HG03280 (cell line): ENCODE data around the gene CDHR3.
"Not testable (repeated sequence)": the region's sequence is repeated elsewhere in the genome, so short reads cannot be mapped to it uniquely, and the experiment has no call there.

ENCODE experiments used
- ATAC-seq: cut with Tn5 transposase; IDR thresholded peaks from one replicate; pipeline ENCODE4 v1.9.1; 2021; ENCODE audit warnings: mild to moderate bottlenecking, moderate library complexity; ENCODE audit not compliant: unreplicated experiment

Gene CDHR3

GRCh38 chr7:105990727-105991453 is 27.8 kb downstream of the CDHR3 start:
- no peak for ATAC-seq

DNA sequence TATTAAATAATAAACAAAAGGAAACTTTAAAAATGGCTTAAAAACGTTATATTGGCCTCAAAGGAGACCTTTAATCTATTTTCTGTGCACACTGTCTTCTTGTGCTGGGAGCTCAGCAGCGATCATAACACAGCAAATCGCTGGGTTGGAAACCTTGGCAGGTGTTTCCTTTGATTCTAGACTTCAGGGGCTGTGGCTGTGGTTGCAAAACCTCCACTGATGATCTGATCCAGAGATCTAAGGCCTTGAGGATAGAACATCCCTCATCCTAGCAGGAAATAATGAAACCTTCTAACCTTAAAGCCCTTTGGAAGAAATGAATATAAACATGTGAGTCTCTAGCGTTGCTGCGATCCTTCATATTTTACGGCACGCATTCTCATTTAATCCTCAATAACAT is 29.8 kb downstream of the CDHR3 start:
- no peak for ATAC-seq

DNA sequence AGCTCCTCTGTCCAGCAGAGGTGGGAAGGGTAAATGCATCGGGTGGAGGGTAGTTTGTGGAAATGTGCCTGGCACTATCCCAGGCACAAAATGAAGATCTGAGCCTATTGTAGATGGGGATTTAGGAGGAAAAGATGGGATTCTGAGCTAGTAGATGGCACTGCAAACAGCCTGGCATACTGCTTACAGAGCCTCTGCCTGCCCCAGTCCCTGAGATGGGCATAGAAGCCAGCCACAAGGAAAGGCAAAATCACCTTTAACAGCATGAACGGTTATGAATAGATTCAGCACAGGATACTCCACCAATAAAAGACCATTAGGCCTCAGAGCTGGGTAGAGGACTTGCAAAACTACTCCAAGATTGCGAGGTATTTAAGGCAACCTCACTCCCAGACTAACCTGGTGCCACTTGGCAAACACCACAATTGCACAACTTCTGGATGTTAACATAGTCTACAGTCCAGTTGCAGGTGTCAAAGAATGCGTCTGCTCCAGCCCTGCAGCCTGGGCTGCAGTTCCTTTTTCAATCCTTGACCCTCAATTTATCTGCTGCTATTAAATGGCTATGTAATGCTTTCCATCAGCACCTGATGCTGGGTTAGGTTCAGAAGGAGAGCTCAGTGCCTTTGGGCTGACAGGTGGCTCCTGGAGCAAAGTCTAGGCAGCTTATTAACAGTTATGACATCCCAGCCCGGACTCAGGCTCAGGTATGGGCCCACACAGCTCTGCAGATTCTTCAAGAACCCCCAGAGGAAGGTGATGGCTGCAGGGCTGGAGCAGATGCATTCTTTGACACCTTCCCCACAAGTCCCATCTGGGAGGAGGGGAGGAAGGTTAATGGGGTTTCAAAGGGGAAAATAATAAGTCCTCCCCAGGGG is 34.0 kb downstream of the CDHR3 start:
- no peak for ATAC-seq

GRCh38 chr7:105999256-105999655 is 36.2 kb downstream of the CDHR3 start:
- no peak for ATAC-seq

DNA sequence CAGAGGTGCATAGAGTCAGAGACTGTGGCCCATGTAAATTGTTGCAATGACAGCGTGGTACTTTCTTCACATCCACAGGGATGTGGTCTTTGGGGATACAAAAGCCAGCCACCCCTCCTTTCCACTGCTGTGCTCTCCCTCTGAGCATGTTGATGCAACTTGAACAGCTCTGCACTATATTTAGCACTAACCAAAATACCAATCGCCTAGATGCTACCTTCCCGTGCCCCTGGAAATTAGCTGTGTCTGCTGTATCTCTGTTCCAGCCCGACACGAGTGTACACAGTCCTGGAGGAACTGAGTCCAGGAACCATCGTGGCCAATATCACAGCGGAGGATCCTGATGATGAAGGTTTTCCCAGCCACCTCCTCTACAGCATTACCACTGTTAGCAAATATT is 38.1 kb downstream of the CDHR3 start:
- no peak for ATAC-seq

GRCh38 chr7:106001886-106002285 is 38.8 kb downstream of the CDHR3 start:
- ATAC-seq: no peak

- ATAC-seq: no peak
Measured at GRCh38 chr7:106003525-106004064, 40.5 kb downstream of the CDHR3 start.

DNA sequence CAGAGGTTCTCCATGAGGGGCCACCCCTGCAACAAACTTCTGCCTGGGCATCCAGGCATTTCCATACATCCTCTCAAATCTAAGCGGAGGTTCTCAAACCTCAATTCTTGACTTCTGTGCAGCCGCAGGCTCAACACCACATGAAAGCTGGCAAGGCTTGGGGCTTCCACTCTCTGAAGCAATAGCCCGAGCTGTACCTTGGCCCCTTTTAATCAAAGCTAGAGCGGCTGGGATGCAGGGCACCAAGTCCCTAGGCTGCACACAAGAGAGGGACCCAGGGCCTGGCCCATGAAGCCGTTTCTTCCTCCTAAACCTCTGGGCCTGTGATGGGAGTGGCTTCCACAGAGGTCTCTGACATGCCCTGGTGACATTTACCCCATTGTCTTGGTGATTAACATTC is 43.8 kb downstream of the CDHR3 start:
- no peak for ATAC-seq

GRCh38 chr7:106007796-106008195 is 44.7 kb downstream of the CDHR3 start:
- ATAC-seq: not testable (repeated sequence)

DNA sequence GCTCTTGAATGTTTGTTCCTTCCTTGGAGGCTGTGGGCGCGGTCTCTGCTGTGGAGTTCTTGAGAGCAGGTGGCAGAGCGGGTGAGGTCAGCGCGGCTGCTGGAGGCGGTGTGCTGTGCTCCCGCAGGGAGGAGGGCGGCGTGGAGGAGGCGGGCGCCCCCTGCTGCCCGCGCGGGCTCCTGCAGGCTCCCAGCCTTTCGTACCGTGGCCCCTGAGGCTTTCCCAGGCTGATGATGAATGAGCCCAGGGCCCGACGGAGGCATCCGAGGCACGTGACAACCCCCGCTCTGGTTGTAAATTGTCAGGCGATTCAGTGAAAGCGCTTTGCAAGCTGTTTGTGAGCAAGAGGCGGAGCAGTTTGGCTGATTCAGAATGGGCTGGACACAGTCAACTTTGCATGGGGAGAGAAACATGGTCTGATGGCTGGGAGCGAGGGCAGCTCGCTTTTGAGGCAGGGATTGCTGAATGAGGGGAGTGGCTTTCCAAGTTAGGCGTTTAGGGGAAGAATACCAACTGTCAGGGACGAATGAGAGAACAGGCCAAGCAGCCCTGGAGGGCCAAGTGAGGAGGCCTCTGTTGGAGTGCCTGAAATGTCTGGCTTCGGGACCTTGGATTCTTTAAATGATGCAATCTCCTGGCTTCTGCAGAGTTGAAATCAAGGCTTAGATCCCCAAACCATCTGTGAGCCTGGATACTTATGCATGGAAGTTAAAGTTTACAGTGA is 46.6 kb downstream of the CDHR3 start:
- peak; percentile 93 for ATAC-seq

GRCh38 chr7:106010331-106010730 is 47.3 kb downstream of the CDHR3 start:
- no peak for ATAC-seq

DNA sequence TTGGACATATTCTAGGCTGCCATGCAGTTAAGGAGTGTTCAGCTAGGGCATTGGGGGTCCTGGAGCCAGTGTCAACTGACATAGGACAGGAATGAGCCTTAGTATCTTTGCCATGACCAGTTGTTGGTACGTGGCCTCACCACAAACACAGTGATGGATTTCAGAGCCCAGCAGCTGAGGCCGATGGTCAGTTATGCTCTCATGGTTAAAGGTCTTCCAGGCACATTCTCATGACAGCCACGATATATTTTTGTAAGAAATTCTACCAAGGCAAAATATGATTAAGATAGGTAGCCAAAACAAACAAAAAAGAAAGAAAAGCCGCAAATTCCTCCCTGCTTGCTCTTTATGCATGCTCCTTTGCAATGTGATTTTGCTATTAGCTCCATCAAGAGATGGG is 47.8 kb downstream of the CDHR3 start:
- ATAC-seq: no peak

DNA sequence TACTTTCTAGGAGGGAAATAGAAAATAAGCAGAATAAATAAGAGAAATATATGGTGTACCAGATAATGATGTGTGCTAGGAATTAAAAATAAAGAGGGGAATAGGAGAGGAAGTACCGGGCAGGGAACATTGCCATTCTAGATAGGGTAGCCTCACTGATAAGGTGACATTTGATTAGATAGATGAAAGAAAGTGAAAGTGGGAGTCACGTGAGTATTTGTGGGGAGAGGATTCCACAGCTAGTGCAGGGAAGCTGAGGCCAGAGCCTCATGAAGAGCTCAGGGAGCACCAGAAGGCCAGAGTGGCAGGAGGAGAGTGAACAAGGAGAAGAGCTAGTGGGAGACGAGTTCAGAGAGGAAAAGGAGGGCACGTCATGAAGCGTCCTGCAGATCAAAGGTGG is 49.1 kb downstream of the CDHR3 start:
- no peak for ATAC-seq

DNA sequence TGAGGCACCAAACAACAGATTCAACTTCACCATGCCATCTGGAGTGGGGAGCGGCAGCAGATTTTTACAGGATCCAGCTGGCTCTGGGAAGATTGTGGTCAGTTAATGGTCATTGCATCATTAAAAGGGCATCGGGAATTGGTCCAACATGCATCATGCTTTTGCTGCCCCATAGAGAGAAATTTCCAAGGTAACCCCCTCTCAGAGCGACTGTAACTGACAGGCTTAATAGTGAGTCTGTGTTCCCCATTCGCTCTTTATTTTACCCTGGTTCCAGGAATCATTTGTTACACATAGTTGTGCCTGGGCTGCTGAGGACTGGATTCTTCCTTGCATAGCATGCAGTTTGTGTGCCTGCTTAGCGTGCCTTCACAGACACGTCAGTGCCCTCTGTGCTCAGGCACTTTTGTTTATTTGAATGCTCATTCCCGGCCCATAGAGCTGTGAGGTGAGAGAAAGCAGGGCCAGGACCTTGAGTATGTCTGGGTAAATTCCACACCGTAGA is 49.9 kb downstream of the CDHR3 start:
- no peak for ATAC-seq

- no peak for ATAC-seq
Measured at GRCh38 chr7:106015381-106016218, 52.5 kb downstream of the CDHR3 start.

GRCh38 chr7:106016331-106016730 is 53.3 kb downstream of the CDHR3 start:
- no peak for ATAC-seq

DNA sequence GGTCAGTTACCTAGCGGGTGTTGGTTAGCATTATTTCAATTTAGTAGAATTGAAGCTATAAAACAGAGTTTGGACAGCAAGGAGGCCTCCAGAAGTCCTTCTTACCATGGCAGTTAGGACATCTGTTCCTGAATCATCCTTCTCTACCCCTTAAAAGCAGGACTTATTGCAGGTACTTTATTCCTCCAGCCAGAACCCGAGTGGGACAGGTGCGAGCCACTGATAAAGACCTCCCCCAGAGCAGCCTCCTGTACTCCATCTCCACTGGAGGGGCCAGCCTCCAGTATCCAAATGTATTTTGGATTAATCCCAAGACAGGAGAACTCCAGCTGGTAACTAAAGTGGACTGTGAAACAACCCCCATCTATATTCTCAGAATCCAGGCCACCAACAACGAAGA is 54.6 kb downstream of the CDHR3 start:
- ATAC-seq: no peak

GRCh38 chr7:106018566-106019469 is 55.8 kb downstream of the CDHR3 start:
- ATAC-seq: no peak

- no peak for ATAC-seq
Measured at GRCh38 chr7:106019470-106019820, 56.4 kb downstream of the CDHR3 start.
